GM19468 (cell line): Measurements from ENCODE around the gene MAP3K5.
"Not testable (repeated sequence)": the region's sequence is repeated elsewhere in the genome, so short reads cannot be mapped to it uniquely, and the experiment has no call there.

Experiments used
- ATAC-seq: cut with Tn5 transposase; IDR thresholded peaks from one replicate; pipeline ENCODE4 v1.9.1; 2021; ENCODE audit warnings: mild to moderate bottlenecking, moderate library complexity, moderate number of reproducible peaks; ENCODE audit not compliant: unreplicated experiment; ENCODE audit errors: extremely low read depth

The MAP3K5 gene

GRCh38 chr6:136594671-136595070 is 197.6 kb downstream of the MAP3K5 start:
- no peak for ATAC-seq

- ATAC-seq, result peak; percentile 92
Measured at GRCh38 chr6:136593748-136594490, 198.4 kb downstream of the MAP3K5 start.

DNA sequence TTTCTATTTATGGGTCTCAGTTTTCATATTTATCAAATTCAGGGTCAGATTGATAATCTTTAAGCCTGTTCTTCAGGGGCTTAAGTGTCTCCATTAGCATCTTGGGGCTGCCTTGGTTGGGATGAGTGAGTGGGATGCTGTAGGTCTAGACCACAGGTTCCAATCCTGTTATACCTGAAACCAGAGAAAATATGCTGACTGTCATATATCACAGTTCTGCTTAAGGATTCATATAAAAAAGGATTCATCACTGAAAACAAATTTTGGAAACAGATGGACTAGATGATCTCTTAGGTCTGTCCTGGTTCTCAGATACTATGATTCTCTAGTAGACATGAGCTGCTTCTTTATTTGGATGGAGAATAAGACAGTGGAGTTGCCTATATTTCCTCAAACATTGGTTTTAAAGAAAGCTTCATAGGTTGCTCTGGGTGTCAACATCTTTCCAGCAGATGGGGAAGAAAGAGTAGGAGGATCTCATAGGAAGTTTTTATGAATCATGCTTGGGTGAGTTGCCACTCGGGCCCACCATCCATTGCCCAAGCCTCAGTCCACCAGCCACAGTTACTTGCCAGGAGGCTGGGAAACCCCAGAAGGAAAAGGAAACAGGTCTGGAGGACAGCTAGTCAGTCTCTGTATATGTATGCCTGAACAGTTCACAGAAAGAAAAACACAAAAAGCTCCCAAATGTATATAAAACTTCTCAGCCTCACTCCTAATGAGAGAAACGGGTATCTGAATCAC is 199.2 kb downstream of the MAP3K5 start:
- no peak for ATAC-seq

GRCh38 chr6:136591617-136592016 is 200.7 kb downstream of the MAP3K5 start:
- no peak for ATAC-seq

DNA sequence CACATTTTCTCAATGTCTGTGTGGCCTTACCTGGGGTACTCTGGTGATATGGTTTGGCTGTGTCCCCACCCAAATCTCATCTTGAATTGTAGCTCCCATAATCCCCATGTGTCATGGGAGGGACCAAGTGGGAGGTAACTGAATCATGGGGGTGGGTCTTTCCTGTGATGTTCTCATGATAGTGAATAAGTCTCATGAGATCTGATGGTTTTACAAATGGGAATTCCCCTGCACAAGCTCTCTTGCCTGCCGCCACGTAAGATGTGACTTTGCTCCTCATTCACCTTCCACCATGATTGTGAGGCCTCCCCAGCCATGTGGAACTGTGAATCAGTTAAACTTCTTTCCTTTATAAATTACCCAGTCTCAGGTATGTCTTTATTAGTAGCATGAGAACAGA is 201.4 kb downstream of the MAP3K5 start:
- not testable (repeated sequence) for ATAC-seq

- no peak for ATAC-seq
Measured at GRCh38 chr6:136587527-136587926, 204.8 kb downstream of the MAP3K5 start.

GRCh38 chr6:136586295-136586694 is 206.0 kb downstream of the MAP3K5 start:
- ATAC-seq, result no peak

DNA sequence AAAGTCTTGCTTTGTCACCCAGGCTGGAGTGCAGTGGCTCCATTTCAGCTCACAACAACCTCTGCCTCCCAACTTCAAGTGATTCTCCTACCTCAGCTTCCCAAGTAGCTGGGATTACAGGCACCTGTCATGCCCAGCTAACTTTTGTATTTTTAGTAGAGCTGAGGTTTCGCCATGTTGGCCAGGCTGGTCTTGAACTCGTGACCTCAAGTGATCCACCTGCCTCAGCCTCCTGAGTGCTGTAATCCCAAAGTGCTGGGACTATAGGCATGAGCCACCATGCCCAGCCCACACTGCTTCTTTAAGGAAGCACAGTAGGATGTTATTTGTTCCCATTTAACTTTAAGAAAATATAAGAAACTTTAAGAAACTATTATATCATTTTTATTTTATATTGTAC is 206.8 kb downstream of the MAP3K5 start:
- ATAC-seq, result not testable (repeated sequence)

DNA sequence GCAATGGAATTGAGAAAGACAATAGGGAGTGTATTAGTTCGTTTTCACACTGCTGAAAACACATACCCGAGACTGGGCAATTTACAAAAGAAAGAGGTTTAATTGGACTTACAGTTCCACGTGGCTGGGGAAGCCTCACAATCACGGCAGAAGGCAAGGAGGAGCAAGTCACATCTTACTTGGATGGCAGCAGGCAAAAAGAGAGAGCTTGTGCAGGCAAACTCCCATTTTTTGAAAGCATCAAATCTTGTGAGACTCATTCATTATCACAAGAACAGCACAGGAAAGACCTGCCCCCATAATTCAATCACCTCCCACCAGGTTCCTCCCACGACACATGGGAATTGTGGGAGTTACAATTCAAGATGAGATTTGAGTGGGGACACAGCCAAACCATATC is 208.0 kb downstream of the MAP3K5 start:
- not testable (repeated sequence) for ATAC-seq

GRCh38 chr6:136582711-136583471 is 209.4 kb downstream of the MAP3K5 start:
- no peak for ATAC-seq

- ATAC-seq, result no peak
Measured at GRCh38 chr6:136579800-136580199, 212.5 kb downstream of the MAP3K5 start.

GRCh38 chr6:136576821-136577220 is 215.5 kb downstream of the MAP3K5 start:
- ATAC-seq, result no peak

DNA sequence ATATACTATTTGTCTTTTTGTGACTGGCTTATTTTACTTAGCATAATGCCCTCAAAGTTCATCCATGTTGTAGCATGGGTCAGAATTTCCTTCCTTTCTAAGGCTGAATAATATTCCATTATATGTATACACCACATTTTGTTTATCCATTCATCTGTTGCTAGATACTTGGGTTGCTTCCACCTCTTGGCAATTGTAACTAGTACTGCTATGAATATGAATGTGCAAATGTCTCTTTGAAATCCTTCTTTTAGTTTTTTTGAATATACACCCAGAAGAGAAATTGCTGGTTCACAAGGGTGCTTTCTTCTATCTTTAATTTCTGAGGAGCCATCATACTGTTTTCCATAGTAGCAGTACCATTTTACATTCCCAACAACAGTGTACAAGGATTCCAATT is 220.8 kb downstream of the MAP3K5 start:
- no peak for ATAC-seq

DNA sequence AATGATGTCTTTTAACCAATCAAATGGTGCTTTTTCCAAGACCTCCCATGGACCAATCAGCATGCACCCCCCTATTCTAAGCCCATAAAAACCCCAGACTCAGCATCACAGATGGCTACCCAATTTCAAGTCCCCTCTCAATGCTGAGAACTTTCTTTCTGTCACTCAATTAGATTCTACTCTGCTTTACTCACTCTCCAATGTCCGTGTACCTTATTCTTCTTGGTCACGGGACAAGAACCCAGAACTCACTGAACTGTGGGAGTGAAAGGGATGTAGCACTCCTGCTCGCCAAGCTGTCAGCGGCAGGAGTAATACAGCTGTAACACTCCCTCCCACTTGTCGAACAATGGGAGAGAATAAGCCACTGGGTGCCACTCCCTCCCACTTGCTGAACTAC is 221.2 kb downstream of the MAP3K5 start:
- ATAC-seq, result no peak

GRCh38 chr6:136568129-136568528 is 224.1 kb downstream of the MAP3K5 start:
- ATAC-seq, result no peak

- no peak for ATAC-seq
Measured at GRCh38 chr6:136567688-136568087, 224.6 kb downstream of the MAP3K5 start.

DNA sequence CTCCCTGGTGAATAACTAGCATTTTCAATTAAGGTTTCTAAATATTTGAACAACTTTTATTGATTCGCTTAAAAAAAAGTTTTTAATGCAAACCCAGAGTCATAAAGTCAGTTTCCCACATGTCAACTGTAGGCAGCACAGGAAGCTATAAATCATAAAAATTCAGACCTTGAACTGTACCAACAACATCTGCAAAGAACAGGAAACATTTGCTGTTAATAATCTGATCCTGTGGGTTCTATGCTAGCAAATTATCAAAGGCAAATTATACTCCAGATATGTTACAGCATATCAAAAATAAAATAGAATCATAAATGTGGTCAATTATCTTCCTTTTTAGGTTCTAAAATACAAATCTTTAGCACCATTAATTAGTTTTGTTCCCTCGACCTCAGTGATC is 225.4 kb downstream of the MAP3K5 start:
- no peak for ATAC-seq

- no peak for ATAC-seq
Measured at GRCh38 chr6:136566007-136566487, 226.2 kb downstream of the MAP3K5 start.

- ATAC-seq, result no peak
Measured at GRCh38 chr6:136564180-136564579, 228.1 kb downstream of the MAP3K5 start.

DNA sequence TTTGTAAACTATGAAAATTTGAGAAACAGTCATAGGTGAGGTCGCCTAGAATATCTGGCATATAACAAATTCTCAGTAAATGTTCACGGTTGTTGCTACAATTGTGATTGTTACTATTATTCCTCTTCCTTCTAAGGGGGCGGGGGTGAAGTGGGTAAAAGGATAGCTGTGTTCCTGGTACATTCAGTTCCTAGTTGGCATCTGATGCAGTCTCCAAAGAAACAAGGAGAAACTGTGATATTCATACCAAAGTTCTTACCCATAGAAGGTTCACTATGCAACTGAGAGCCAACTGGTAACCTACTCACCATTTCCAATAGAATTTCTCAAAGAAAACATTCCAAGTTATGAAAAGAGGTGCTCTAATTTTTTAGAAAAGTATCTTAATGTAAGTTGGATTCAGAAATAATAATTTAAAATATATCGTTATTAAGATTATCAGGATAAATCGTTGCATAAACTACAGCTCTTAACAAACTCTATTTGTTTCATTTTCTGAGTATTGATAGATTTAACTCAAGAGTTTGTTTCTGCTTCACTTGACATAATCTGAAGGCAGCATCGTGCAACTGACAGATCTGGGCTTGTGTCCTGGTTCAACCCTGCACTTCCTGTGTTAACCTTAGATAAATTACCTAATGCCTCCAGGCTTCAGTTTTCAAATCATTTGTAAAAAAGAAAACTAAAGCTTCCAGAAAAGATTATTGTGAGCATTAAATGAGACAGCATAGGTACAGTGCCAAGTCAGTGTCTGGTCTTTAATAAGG is 228.7 kb downstream of the MAP3K5 start:
- no peak for ATAC-seq
